ENCODE results near the gene LALBA. TPM values are rescaled to one million over a fixed set of nuclear protein-coding genes. Genes with fewer than 3 reads are reported as not detected.

The LALBA gene
- total RNA-seq: not detected

- Histone ChIP-seq H3K27ac (no peak within 1 kb of the TSS), H3K36me3 (no peaks in the 10 kb centered on the region), H3K9me3 (no peaks in the 10 kb centered on the region), H3K4me1 (no peaks in the 10 kb centered on the region), H3K27me3 (no peaks in the 10 kb centered on the region), H3K4me3 (no peak within 1 kb of the TSS)
- no peak for TF ChIP-seq CTCF (IDR thresholded peaks at IDR 0.05)
- no peak for DNase-seq (ENCODE audit: low spot score)
Measured at GRCh38 chr12:48569946-48570345, at the start of gene LALBA. LALBA (minus strand) TSS chr12:48570046; CDS start chr12:48570020, 26 bp downstream.

GRCh38 chr12:48618541-48618940 is 48.7 kb upstream of the LALBA start:
- Histone ChIP-seq H3K4me1 (no peaks in the 10 kb centered on the region), H3K27ac (no peak overlapping the region), H3K27me3 (no peaks in the 10 kb centered on the region), H3K9me3 (peaks cover 0 to 9% of the 10 kb centered on the region in 2 donors), H3K36me3 (no peaks in the 10 kb centered on the region), H3K4me3 (no peak overlapping the region)
- DNase-seq (ENCODE audit: low spot score): peak; percentile 79
- peak; percentile 97 to 98 for TF ChIP-seq CTCF (IDR thresholded peaks at IDR 0.05)

GRCh38 chr12:48615681-48616080 is 45.8 kb upstream of the LALBA start:
- H3K4me1 ChIP-seq: no peaks in the 10 kb centered on the region
- no peaks in the 10 kb centered on the region for H3K36me3 ChIP-seq
- no peak for TF ChIP-seq CTCF (IDR thresholded peaks at IDR 0.05)
- no peaks in the 10 kb centered on the region for H3K27me3 ChIP-seq
- peaks cover 0 to 18% of the 10 kb centered on the region in 2 donors for H3K9me3 ChIP-seq
- no peak for DNase-seq (ENCODE audit: low spot score)
- H3K4me3 ChIP-seq: no peak overlapping the region
- H3K27ac ChIP-seq: no peak overlapping the region

- no peak overlapping the region for H3K4me3 ChIP-seq
- no peak for TF ChIP-seq CTCF (IDR thresholded peaks at IDR 0.05)
- H3K27ac ChIP-seq: no peak overlapping the region
- H3K36me3 ChIP-seq: no peaks in the 10 kb centered on the region
- H3K27me3 ChIP-seq: no peaks in the 10 kb centered on the region
- no peaks in the 10 kb centered on the region for H3K4me1 ChIP-seq
- DNase-seq (ENCODE audit: low spot score): no peak
- H3K9me3 ChIP-seq: peaks cover 0 to 29% of the 10 kb centered on the region in 2 donors
Measured at GRCh38 chr12:48613321-48613720, 43.5 kb upstream of the LALBA start.

GRCh38 chr12:48602192-48602989 is 32.5 kb upstream of the LALBA start:
- H3K27me3 ChIP-seq: no peaks in the 10 kb centered on the region
- H3K4me1 ChIP-seq: no peaks in the 10 kb centered on the region
- H3K27ac ChIP-seq: no peak overlapping the region
- no peaks in the 10 kb centered on the region for H3K36me3 ChIP-seq
- TF ChIP-seq CTCF (IDR thresholded peaks at IDR 0.05): no peak
- no peak for DNase-seq (ENCODE audit: low spot score)
- H3K9me3 ChIP-seq: peaks cover 0 to 21% of the 10 kb centered on the region in 2 donors
- no peak overlapping the region for H3K4me3 ChIP-seq

All from right atrium auricular region (tissue), 2 donors.